HCT116 (cell line): ENCODE measurements around the gene OR2T1. TPM values are rescaled to one million over a fixed set of nuclear protein-coding genes. Genes with fewer than 3 reads are reported as not detected.
"Not testable (repeated sequence)": the region's sequence is repeated elsewhere in the genome, so short reads cannot be mapped to it uniquely, and the experiment has no call there.

ENCODE experiments used
- ATAC-seq: fragments of 200-7000 bp; cut with Tn5 transposase; 2 replicates; pipeline ENCODE4 v1.9.1; 2020; ENCODE audit warnings: mild to moderate bottlenecking, moderate library complexity
- BruUV-seq: library from RNA; stranded (reverse); fragments of 400-500 nt; replicated peaks from 2 replicates; lab custom pipeline; 2021; lab: Mats Ljungman, UMichigan
- CTCF ChIA-PET: fragments of 300-600 bp; sonication (Branson Sonifier 250); formaldehyde crosslinking; loops from one replicate; lab custom pipeline; 2021; ENCODE audit warnings: antibody characterized with exemption; lab: Charles Lee
- POLR2A ChIA-PET: fragments of 300-600, 350-600 bp; sonication (Branson Sonifier 250); formaldehyde crosslinking; loops from one replicate; lab custom pipeline; 2021; ENCODE audit warnings: antibody characterized with exemption; lab: Charles Lee
- RAD21 ChIA-PET, 2 experiments: fragments of 300-600 bp; sonication (Branson Sonifier 250); formaldehyde crosslinking; loops; one replicate each; lab custom pipeline; 2023; ENCODE audit warnings: low total read pairs in 2 of 2; ENCODE audit not compliant: uncharacterized antibody in 2 of 2, unreplicated experiment in 2 of 2, low non-redundant PET in 1 of 2; lab: Charles Lee
- DNase-seq: peaks from one replicate; pipeline ENCODE4 v3.0.0-alpha.2; 2010; ENCODE audit warnings: low read depth, low spot score
- H2AFZ ChIP-seq: fragments of 200-600 bp; shearing (Covaris generic), sonication (generic); 2 replicates; pipeline ENCODE4 v1.6.1; 2017; ENCODE audit warnings: low read depth, mixed run types, mixed read lengths, antibody characterized with exemption, low read length; ENCODE audit not compliant: poor library complexity, severe bottlenecking
- H3K27ac ChIP-seq: 2 replicates; pipeline ENCODE4 v1.5.1; 2012; ENCODE audit warnings: low read depth, low read length
- H3K27me3 ChIP-seq: fragments of 200-600 bp; sonication (generic); 2 replicates; pipeline ENCODE4 v1.6.1; 2016; ENCODE audit warnings: mixed run types, low read length, mixed read lengths; ENCODE audit not compliant: insufficient read depth
- H3K36me3 ChIP-seq, 2 experiments: fragments of 200-500 bp in 1 of 2; fragments of 200-600 bp in 1 of 2; sonication (Bioruptor generic) in 1 of 2; sonication (generic) in 1 of 2; 2 replicates each; pipeline versions ENCODE4 v1.5.1 to v1.6.1; 2014 to 2016; ENCODE audit warnings: low read length in 2 of 2, inconsistent platforms in 1 of 2, mixed read lengths in 1 of 2, mixed run types in 1 of 2; ENCODE audit not compliant: insufficient read depth in 2 of 2, control insufficient read depth in 1 of 2
- H3K4me1 ChIP-seq, 2 experiments: fragments of 200-600 bp in 1 of 2; sonication (generic) in 1 of 2; 2 replicates each; pipeline versions ENCODE4 v1.5.1 to v1.6.1; 2012 to 2017; ENCODE audit warnings: low read length in 2 of 2, inconsistent platforms in 1 of 2, mild to moderate bottlenecking in 1 of 2, mixed read lengths in 1 of 2, mixed run types in 1 of 2, moderate library complexity in 1 of 2; ENCODE audit not compliant: insufficient read depth in 2 of 2, control insufficient read depth in 1 of 2
- H3K4me2 ChIP-seq: fragments of 200-600 bp; sonication (generic); 2 replicates; pipeline ENCODE4 v1.6.1; 2017; ENCODE audit warnings: mixed run types, low read length, mixed read lengths
- H3K4me3 ChIP-seq, 2 experiments: fragments of 200-600 bp in 1 of 2; sonication (generic) in 1 of 2; replicated peaks in 1 of 2; 2 replicates each; pipeline ENCODE4 v1.5.1; 2011 to 2016; ENCODE audit warnings: low read length in 2 of 2, control low read depth in 1 of 2, low read depth in 1 of 2, mild to moderate bottlenecking in 1 of 2, mixed read lengths in 1 of 2, mixed run types in 1 of 2
- H3K79me2 ChIP-seq: fragments of 200-600 bp; sonication (generic); 2 replicates; pipeline ENCODE4 v1.6.1; 2017; ENCODE audit warnings: mild to moderate bottlenecking, mixed run types, low read length, moderate library complexity, mixed read lengths; ENCODE audit not compliant: insufficient read depth
- H3K9ac ChIP-seq: fragments of 200-600 bp; sonication (generic); 2 replicates; pipeline ENCODE4 v1.6.1; 2016; ENCODE audit warnings: low read length, mixed read lengths
- H3K9me2 ChIP-seq: fragments of 200-600 bp; sonication (generic), shearing (Covaris generic); 2 replicates; pipeline ENCODE4 v1.6.1; 2017; ENCODE audit warnings: mixed run types, mild to moderate bottlenecking, moderate library complexity; ENCODE audit not compliant: insufficient read depth
- H3K9me3 ChIP-seq, 2 experiments: fragments of 200-500 bp in 1 of 2; fragments of 200-600 bp in 1 of 2; sonication (Bioruptor generic) in 1 of 2; sonication (generic) in 1 of 2; 2 replicates each; pipeline ENCODE4 v1.6.1; 2014 to 2017; ENCODE audit warnings: low read length in 2 of 2, mixed read lengths in 2 of 2, inconsistent platforms in 1 of 2, low read depth in 1 of 2, mild to moderate bottlenecking in 1 of 2, mixed run types in 1 of 2, moderate library complexity in 1 of 2; ENCODE audit not compliant: control insufficient read depth in 1 of 2, insufficient read depth in 1 of 2
- H4K20me1 ChIP-seq: fragments of 200-600 bp; sonication (generic), shearing (Covaris generic); 2 replicates; pipeline ENCODE4 v1.6.1; 2017; ENCODE audit warnings: mixed run types, mild to moderate bottlenecking, moderate library complexity; ENCODE audit not compliant: insufficient read depth
- intact Hi-C: fragments of 100-400 bp; cut with micrococcal nuclease; formaldehyde crosslinking; loops from 2 replicates; pipeline ENCODE4 v1.10.0; 2022
- total RNA-seq: library from RNA; stranded (reverse); gene quantifications from one replicate; pipeline ENCODE4 v1.2.1, GENCODE V29; 2021; ENCODE audit not compliant: unreplicated experiment

Gene OR2T1
- total RNA-seq, 1 experiment from 2014 or later: not detected

DNA sequence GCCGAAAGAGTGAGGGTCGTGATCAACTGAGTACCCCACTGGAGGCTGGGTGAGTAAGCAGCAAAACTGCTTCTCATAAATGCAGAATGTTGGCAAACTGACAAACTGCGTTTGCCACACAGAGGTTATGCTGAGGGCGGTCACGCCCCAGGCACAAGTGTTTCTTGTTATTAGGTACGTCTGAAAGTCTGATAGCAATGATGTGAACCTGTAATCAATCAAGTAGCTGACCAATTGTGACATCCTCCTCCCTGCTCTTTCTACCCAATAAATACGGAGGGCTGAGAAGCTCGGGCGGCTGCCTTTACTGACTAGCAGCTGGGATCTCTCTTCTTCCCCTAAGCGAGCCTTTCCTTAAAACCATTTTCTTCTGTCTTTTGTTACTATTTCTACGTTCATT lies 28.8 kb downstream of the OR2T1 start:
- DNase-seq, H3K9me3 ChIP-seq, H2AFZ ChIP-seq, RAD21 ChIA-PET, H3K4me1 ChIP-seq, CTCF ChIA-PET, ATAC-seq, H4K20me1 ChIP-seq, H3K4me2 ChIP-seq, intact Hi-C loops, H3K36me3 ChIP-seq, H3K4me3 ChIP-seq, H3K9ac ChIP-seq, BruUV-seq, H3K79me2 ChIP-seq, H3K9me2 ChIP-seq, POLR2A ChIA-PET, H3K27me3 ChIP-seq, H3K27ac ChIP-seq: not testable (repeated sequence)

DNA sequence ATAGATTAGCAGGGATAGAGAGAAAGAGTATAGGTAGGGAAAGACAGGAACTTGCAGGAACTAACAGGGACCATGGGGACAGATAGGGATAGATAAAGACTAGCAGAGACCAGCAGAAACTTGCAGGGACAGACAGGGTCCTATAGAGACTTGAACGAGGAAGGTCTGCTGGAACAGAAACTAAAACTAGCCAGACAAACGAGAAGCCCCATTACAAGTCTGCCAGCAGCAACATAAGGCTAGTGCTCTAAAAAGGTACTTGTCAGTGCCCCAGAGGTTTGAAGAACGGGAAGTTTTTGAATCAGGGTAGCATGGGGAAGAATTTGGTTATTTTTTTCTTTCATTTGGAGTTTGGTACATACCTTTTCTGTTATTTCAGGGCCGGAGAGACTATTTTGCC lies 29.4 kb downstream of the OR2T1 start:
- H3K9ac ChIP-seq, H3K4me1 ChIP-seq, H3K9me3 ChIP-seq, CTCF ChIA-PET, H2AFZ ChIP-seq, H3K4me2 ChIP-seq, intact Hi-C loops, DNase-seq, H3K27me3 ChIP-seq, H3K27ac ChIP-seq, BruUV-seq, ATAC-seq, H3K36me3 ChIP-seq, H3K4me3 ChIP-seq, POLR2A ChIA-PET, RAD21 ChIA-PET, H4K20me1 ChIP-seq, H3K9me2 ChIP-seq, H3K79me2 ChIP-seq: not testable (repeated sequence)

DNA sequence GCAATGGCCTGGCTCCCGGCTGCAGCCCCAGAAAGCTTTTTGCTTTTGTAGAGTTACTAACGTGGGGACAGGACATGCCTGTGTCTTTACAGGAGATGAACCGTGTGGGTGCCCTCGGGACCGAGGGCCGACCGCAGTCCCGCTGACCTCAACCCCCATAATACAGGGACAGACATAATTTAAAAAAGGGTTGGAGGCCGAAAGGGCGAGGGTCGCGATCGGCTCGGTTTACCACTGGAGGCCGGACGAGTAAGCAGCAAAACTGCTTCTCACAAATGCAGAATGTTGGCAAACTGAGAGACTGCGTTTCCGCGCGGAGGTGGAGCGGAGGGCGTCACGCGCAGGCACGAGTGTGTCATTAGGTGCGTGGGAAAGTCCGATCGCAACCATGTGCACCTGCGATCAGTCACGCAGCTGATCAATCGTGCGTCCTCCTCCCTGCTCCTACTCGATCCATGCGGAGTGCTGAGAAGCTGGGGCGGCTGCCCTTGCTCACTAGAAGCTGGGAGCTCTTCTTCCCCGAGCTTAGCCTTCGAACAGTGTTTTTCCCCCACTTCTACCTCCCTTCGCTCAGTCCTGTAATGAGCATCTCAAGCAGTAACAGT lies 31.1 kb downstream of the OR2T1 start:
- H4K20me1 ChIP-seq, H3K9me2 ChIP-seq, H3K36me3 ChIP-seq, H3K79me2 ChIP-seq, DNase-seq, H3K4me2 ChIP-seq, H2AFZ ChIP-seq, H3K9me3 ChIP-seq, ATAC-seq, H3K27me3 ChIP-seq, RAD21 ChIA-PET, H3K27ac ChIP-seq, H3K4me3 ChIP-seq, POLR2A ChIA-PET, H3K9ac ChIP-seq, intact Hi-C loops, BruUV-seq, H3K4me1 ChIP-seq, CTCF ChIA-PET: not testable (repeated sequence)

DNA sequence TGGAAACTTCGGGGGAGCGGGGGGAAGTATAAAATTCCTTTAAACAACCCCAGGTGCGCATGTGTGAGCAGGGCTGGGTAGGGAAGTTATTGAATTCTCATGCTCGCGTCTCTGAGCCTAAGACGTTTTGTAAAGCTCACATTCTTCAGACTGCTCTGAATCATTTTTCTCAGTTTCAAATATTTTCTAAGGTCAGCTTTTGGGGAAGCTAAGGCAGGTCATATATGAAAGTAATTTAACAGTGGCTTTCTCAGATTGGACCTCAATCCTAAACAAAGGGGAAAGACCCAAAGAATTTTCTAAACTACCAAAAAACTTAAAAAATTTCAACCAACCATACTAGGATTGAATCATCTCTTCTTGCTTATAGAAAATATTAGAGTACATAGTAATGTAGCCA lies 32.1 kb downstream of the OR2T1 start:
- H2AFZ ChIP-seq, DNase-seq, H3K27ac ChIP-seq, BruUV-seq, H3K9me2 ChIP-seq, H3K4me2 ChIP-seq, POLR2A ChIA-PET, H3K79me2 ChIP-seq, H3K4me3 ChIP-seq, H3K9me3 ChIP-seq, RAD21 ChIA-PET, ATAC-seq, H3K36me3 ChIP-seq, H3K27me3 ChIP-seq, intact Hi-C loops, H3K4me1 ChIP-seq, H3K9ac ChIP-seq, CTCF ChIA-PET, H4K20me1 ChIP-seq: not testable (repeated sequence)
